Smooth muscle cell (in vitro differentiated cells): ENCODE data around the gene CASZ1. TPM values are rescaled to one million over a fixed set of nuclear protein-coding genes. Genes with fewer than 3 reads are reported as not detected.

Experiments
- DNase-seq: peaks from one replicate; lab custom pipeline; 2025; ENCODE audit not compliant: unreplicated experiment; lab: John Stamatoyannopoulos, UW
- H2AFZ ChIP-seq: fragments of 200-600 bp; sonication (generic); 2 replicates; pipeline ENCODE4 v1.6.0; 2016; ENCODE audit warnings: antibody characterized with exemption, low read depth, mild to moderate bottlenecking
- H3F3A ChIP-seq: fragments of 200-600 bp; sonication (generic); 2 replicates; pipeline ENCODE4 v1.6.0; 2017; ENCODE audit warnings: antibody characterized with exemption, low read depth
- H3K27ac ChIP-seq: fragments of 200-600 bp; sonication (generic); 2 replicates; pipeline ENCODE4 v1.5.1; 2016; ENCODE audit warnings: low read depth, mild to moderate bottlenecking
- H3K27me3 ChIP-seq: fragments of 200-600 bp; sonication (generic); 2 replicates; pipeline ENCODE4 v1.6.1; 2016; ENCODE audit warnings: low read depth, mild to moderate bottlenecking
- H3K36me3 ChIP-seq: fragments of 200-600 bp; sonication (generic); 2 replicates; pipeline ENCODE4 v1.5.1; 2016; ENCODE audit warnings: low read depth
- H3K4me1 ChIP-seq: fragments of 200-600 bp; sonication (generic); 2 replicates; pipeline ENCODE4 v1.5.1; 2016; ENCODE audit warnings: low read depth
- H3K4me2 ChIP-seq: fragments of 200-600 bp; sonication (generic); 2 replicates; pipeline ENCODE4 v1.6.0; 2016; ENCODE audit warnings: mild to moderate bottlenecking
- H3K4me3 ChIP-seq: fragments of 200-600 bp; sonication (generic); 2 replicates; pipeline ENCODE4 v1.5.1; 2016; ENCODE audit warnings: mild to moderate bottlenecking
- H3K79me2 ChIP-seq: fragments of 200-600 bp; sonication (generic); 2 replicates; pipeline ENCODE4 v1.6.0; 2016; ENCODE audit warnings: low read depth, mild to moderate bottlenecking
- H3K9ac ChIP-seq: fragments of 200-600 bp; sonication (generic); 2 replicates; pipeline ENCODE4 v1.6.0; 2016; ENCODE audit warnings: low read depth
- H3K9me3 ChIP-seq: fragments of 200-600 bp; sonication (generic); replicated peaks from 2 replicates; pipeline ENCODE4 v1.5.1; 2016; ENCODE audit warnings: low read depth
- H4K20me1 ChIP-seq: fragments of 200-600 bp; sonication (generic); 2 replicates; pipeline ENCODE4 v1.6.0; 2016; ENCODE audit warnings: low read depth
- CTCF ChIP-seq: fragments of 200-600 bp; sonication (generic); IDR thresholded peaks from 2 replicates; pipeline ENCODE4 v1.5.1; 2017; ENCODE audit warnings: borderline replicate concordance, mild to moderate bottlenecking, antibody characterized with exemption; ENCODE audit not compliant: insufficient read depth, poor library complexity, severe bottlenecking
- WGBS: methylation state at CpG from one replicate; pipeline ENCODE4 v1.1.7; 2016; ENCODE audit warnings: low lambda C conversion rate; 5-methylcytosine and 5-hydroxymethylcytosine counted together
- polyA plus RNA-seq: library from polyadenylated mRNA; unstranded; fragments of >200 nt; fragmentation: Nextera tagmentation; extraction: Ambion mirVana; gene quantifications from 2 replicates; pipeline ENCODE4 v1.2.1, GENCODE V29; 2016
- total RNA-seq: library from RNA; depleted of rRNA; stranded (reverse); fragments of >200 nt; gene quantifications from 2 replicates; pipeline ENCODE4 v1.2.3, GENCODE V29; 2014

The CASZ1 gene
- total and polyA plus RNA-seq, 2 experiments from 2014 or later: 0.70 to 1.9 TPM

GRCh38 chr1:10631121-10631810 lies 165.2 kb downstream of the CASZ1 start:
- Histone ChIP-seq H3K9me3 (no peaks in the 10 kb centered on the region), H3K9ac (no peak overlapping the region), H3K4me2 (no peak overlapping the region), H2AFZ (no peak overlapping the region), H3K36me3 (no peaks in the 10 kb centered on the region), H3K79me2 (no peaks in the 10 kb centered on the region), H3K27ac (no peak overlapping the region), H4K20me1 (no peaks in the 10 kb centered on the region), H3F3A (no peaks in the 10 kb centered on the region), H3K4me3 (no peak overlapping the region), H3K27me3 (no peaks in the 10 kb centered on the region), H3K4me1 (peaks cover 12% of the 10 kb centered on the region)
- no peak for TF ChIP-seq CTCF
- no peak for DNase-seq
- WGBS: 93% methylated on average over 20 of the region's 20 CpGs

GRCh38 chr1:10630661-10631120 lies 165.8 kb downstream of the CASZ1 start:
- Histone ChIP-seq H2AFZ (no peak overlapping the region), H3K27me3 (no peaks in the 10 kb centered on the region), H3K9me3 (no peaks in the 10 kb centered on the region), H3K27ac (no peak overlapping the region), H3F3A (no peaks in the 10 kb centered on the region), H3K4me2 (no peak overlapping the region), H3K9ac (no peak overlapping the region), H4K20me1 (no peaks in the 10 kb centered on the region), H3K36me3 (no peaks in the 10 kb centered on the region), H3K79me2 (no peaks in the 10 kb centered on the region), H3K4me3 (no peak overlapping the region), H3K4me1 (peaks cover 12% of the 10 kb centered on the region)
- no peak for TF ChIP-seq CTCF
- WGBS: 86% methylated on average over 13 of the region's 13 CpGs
- DNase-seq: no peak

GRCh38 chr1:10629816-10630571 lies 166.5 kb downstream of the CASZ1 start:
- Histone ChIP-seq H3K79me2 (no peaks in the 10 kb centered on the region), H3K27ac (no peak overlapping the region)
- 93% methylated on average over 25 of the region's 36 CpGs for WGBS

More at GRCh38 chr1:10629816-10630571, 166.5 kb downstream of the CASZ1 start:
- Histone ChIP-seq H4K20me1 (no peaks in the 10 kb centered on the region), H2AFZ (no peak overlapping the region), H3K4me3 (no peak overlapping the region), H3K27me3 (no peaks in the 10 kb centered on the region), H3K9me3 (no peaks in the 10 kb centered on the region), H3K9ac (no peak overlapping the region), H3K4me1 (peaks cover 12% of the 10 kb centered on the region), H3K36me3 (no peaks in the 10 kb centered on the region), H3F3A (no peaks in the 10 kb centered on the region), H3K4me2 (no peak overlapping the region)
- DNase-seq: no peak
- no peak for TF ChIP-seq CTCF
